ENCODE results near the gene NIN.
"Not testable (repeated sequence)": the region's sequence is repeated elsewhere in the genome, so short reads cannot be mapped to it uniquely, and the experiment has no call there.

NIN gene

DNA sequence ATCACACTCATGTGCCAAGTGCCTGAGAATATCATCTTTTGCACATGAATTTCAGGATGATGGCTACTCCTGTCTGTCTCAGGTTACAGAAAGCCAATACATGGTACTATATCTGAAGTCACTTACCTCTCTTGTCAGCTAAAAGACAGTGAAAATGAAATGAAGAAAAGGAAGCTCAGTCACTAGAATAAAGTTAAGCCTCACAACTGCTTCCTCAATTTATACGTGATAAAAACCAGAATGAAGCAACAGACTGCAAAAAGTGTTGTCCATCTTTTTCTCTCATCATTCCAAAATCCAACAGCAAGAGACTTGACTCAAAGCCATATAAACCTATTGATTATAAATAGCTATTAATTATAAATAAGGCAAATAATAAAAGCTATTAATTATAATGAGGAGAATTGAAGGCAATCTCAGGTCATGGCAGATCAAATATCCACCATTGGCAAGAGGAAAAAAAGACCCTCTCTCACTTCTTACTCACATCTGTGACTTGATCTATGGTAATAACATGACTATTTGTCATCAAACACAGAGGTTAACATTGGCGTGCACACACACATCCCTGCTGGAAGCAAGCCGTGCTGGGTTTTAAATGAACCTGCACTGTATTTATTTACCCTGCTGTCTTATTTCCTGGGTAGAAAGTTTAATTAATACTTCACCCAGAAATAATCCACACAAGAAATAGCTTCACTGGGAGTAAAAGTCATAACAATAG is 10.0 kb downstream of the NIN start:
- DNase-seq (ENCODE audit: low read depth in 3 of 3) = no peak

DNA sequence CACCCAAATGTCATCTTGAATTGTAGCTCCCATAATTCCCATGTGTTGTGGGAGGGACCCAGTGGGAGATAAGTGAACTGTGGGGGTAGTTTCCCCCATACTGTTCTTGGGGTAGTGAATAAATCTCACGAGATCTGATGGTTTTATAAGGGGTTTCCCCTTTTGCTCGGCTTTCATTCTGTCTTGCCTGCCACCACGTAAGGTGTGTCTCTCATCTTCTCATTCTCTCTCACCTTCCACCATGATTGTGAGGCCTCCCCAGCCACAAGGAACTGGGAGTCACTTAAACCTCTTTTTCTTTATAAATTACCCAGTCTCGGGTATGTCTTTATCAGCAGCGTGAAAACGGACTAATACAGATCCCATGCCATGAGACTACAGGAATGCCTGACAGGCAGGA is 11.7 kb downstream of the NIN start:
- not testable (repeated sequence) for DNase-seq (ENCODE audit: low read depth in 3 of 3)

DNA sequence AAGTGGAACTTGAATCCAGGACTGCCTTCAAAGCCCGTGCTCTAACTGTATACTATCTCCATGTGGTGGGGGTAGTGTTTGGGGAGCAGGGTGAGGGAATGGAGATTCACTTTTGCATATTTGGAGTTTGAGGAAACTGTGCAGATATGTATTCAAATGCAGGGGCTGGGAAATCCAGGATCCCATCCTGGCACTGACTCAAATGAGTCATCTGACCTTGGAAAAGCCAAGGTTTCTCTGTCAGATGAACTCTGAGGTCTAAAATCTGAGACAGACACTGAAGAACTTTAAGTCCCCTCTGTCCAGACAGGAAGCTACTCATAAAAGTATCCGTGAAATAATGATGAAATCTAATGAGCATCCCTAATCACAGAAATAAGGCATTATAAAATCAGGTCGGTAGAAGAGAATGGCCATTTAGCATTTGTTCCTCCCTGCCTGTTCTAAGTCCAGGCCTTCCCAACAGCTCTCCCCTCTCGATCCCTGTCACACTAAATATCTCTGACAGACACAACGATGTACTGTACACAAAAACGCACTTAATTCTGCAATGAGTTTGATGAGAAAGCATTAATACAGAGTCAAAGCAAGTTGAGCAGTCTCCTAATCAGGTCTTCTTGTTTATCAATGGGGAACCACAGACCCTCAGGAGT is 14.4 kb downstream of the NIN start:
- no peak for DNase-seq (ENCODE audit: low read depth in 3 of 3)

DNA sequence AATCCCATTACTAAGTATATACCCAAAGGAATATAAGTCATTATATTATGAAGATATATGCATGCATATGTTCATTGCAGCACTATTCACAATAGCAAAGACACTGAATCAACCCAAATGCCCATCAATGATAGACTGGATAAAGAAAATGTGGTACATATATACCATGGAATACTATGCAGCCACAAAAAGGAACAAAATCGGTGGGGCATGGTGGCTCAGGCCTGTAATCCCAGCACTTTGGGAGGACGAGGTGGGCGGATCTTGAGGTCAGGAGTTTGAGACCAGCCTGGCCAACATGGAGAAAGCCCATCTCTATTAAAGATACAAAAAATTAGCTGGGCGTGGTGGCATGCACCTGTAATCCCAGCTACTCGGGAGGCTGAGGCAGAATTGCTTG is 15.4 kb downstream of the NIN start:
- DNase-seq (ENCODE audit: low read depth in 3 of 3) = not testable (repeated sequence)

DNA sequence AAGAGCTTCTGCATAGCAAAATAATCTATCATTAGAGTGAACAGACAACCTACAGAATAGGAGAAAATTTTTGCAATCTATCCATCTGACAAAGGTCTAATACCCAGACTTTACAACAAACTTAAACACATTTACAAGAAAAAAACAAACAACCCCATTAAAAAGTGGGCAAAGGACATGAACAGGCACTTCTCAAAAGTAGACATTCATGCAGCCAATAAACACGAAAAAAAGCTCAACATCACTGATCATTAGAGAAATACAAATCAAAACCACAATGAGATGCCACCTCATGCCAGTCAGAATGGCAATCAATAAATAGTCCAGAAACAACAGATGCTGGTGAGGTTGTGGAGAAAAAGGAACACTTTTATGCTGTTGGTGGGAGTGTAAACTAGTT is 15.9 kb downstream of the NIN start:
- DNase-seq (ENCODE audit: low read depth in 3 of 3) = not testable (repeated sequence)

DNA sequence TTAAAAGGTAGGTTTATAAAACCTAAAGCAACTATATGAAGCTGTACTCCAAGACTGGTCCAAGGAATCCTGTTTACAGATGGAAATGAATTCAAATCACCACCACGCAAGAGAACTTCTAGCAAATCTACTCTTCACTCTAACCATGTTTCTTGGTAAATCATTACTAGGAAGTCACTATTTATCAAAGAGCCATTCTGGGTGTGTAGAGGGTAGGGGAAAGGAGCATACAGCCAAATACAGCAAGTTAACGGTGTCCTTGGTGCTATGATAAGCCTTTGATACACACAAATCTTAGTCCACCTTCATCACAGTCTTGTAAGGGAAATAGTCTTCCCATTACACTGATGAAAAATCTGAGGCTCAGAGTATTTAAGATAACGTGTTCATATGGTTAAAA is 16.8 kb downstream of the NIN start:
- DNase-seq (ENCODE audit: low read depth in 3 of 3) = no peak

DNA sequence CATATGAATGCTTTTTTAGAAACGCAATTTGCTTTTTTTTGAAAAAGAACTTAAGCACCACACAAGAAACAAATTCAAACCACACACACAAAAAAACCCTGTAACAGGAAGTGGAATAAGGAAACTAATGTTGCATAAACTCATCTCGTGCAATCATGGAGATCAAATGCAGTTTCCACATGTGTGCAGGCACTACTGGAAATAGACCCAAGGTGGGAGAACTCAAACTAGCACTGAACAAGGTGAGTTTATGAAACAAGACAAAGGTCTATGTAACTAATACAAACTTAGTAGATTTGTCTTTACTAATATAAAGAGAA is 17.5 kb downstream of the NIN start:
- DNase-seq (ENCODE audit: low read depth in 3 of 3) = no peak

DNA sequence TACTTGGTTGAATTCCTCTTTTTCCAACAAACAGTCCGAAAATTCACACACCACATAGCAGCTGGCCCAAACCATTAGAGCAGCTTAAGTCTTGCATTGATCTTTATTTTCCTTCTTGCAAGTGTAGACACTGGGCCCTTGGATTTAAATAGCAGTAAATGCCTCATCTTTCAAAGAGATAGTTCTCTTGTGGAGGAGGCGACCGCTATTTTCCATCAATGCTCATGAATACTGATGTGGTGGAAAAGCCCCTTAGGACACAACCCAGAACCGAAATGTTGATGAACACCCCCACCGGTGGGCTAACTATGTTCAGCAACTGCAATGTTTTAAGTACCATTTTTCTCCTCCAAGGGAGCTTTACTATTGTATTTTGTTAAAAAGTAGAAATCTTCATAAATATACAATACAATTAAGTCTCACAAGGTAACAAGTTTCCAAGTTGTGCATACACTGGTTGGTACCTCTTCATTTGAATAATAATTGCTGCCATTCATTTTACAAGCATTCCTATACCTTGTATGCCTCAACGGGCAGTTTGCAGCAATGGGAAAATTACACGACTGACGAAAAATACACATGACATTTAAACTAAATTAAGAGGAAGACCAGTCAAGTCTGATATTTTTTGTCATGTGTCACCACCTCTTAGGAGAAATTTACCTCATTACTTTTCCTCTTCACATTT is 18.0 kb downstream of the NIN start:
- no peak for DNase-seq (ENCODE audit: low read depth in 3 of 3)

DNA sequence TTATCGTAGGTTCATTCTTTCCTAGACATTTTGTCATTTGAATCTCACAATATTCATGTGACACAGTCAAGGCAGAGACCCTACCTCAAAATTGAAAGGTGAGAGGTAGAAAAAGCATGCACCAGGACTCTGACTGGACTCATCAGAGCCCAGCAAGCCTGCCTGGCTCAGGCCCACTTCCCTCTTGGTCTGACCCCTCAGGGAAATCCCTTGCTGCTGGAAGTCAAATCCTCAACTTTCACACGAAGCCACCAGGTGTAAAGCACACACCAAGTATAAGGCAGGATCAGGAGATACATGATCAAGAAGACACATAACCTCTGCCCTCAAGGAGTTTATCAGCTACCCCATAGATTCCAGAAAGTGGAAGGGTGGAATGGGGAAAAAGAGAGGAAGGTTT is 18.8 kb downstream of the NIN start:
- DNase-seq (ENCODE audit: low read depth in 3 of 3) = no peak

DNA sequence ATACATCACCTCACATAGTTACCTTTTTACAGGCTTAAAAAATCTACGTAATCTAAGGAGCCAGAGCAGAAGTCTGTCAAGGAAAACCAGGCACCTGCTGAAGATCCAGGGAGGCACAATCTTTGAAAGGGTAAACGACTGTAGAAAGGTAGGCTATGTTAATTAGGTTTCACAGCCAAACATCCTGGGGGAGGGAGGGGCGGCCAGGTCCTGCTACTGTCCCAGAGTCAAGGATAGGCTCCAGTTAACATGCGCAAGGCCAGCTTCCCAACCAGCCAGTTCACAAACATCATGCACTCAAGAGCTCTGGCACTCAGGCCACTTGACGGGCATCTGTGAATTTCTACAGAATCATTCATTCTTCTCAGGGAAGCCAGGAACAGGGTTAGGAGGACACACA is 22.9 kb downstream of the NIN start:
- no peak for DNase-seq (ENCODE audit: low read depth in 3 of 3)

DNA sequence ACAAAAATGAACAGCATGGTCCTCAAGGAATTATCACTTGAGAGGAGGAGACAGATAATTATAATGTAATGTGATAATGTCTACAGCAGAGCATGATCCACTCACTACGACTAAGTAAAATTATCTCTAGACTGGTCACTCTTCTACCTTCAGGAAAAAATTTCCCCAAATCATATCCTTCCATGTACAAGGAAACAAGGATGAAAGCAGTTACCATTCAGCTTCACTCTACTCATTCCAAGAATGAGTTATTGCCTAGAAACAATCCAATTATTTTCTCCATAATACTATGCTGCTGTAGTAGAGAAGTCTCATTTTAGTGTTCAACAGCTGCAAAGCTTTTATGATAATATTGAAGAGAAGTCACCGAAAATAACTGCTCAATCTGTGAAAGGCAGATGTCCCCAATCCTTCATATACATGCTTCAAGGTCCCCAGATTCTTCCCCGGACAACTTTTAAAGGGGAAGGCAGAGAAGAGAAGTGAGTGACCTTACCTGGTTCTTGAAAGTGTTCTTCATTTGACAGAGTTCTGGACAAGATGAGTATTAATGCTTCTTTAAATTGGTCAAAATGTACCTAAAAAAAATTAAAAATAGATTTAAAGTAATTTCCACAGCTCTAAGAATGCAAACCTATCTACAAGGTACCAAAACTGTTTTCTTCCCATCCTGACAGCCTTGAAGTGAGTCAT is 24.6 kb downstream of the NIN start:
- no peak for DNase-seq (ENCODE audit: low read depth in 3 of 3)

DNA sequence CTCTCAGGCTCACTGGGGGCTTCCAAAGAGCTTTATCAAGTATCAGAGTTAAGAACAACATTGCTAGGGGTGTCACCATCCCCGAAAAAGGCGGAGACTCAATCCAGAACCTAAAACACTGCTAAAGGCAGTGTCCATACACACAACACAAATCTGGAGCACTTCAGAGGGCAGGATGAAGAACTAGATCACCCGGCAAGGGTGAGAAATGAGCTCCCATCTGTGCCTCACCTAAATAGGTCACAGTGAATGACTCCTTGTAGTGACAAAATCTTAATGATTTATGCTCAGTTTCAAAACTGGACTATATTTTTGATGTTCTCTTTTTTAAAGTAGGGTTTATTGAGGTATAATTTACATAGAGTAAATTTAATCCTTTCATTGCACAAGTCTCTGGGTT is 25.6 kb downstream of the NIN start:
- DNase-seq (ENCODE audit: low read depth in 3 of 3) = no peak

DNA sequence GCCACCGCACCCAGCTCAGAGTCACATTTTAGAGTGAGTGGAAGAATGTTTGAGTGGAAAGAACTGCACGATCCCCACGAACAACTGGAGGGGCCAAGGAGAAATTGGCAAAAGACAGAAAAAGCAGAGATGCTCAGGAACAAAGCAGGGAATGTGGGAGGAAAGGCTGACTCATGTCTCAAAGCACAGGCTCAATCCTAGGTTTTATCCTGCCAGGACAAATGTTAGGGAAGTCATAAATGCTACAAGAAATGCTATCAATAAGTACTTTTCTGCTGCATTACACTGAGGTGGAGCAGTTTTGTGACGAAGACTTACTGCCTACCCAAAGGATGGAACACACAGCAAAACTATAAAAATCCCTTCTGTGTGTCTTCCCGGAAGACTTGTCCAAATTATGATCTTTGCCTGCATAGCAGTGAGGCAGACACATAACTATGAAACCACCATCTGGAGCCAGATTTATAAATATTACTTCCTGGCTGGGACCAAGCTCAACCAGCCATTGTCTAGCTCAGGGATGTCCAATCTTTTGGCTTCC is 26.7 kb downstream of the NIN start:
- no peak for DNase-seq (ENCODE audit: low read depth in 3 of 3)

DNA sequence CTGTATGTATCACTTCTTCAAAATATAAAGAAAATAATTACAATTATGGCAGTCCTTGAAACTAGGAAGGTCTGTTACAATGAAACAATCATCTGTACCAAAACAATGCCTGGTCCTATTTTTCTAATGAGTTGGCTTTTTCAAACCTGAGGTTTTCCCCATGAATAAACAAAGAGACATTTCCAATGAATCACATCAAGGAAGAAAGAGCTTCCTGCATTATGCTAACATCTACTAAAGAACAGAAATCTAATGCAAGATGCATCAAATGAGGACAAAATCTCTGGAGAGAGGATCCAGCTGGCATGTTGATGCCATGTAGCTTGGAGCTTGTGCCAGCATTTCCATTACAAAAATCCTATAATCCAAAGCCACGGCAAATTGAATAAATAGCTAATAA is 29.3 kb downstream of the NIN start:
- no peak for DNase-seq (ENCODE audit: low read depth in 3 of 3)

DNA sequence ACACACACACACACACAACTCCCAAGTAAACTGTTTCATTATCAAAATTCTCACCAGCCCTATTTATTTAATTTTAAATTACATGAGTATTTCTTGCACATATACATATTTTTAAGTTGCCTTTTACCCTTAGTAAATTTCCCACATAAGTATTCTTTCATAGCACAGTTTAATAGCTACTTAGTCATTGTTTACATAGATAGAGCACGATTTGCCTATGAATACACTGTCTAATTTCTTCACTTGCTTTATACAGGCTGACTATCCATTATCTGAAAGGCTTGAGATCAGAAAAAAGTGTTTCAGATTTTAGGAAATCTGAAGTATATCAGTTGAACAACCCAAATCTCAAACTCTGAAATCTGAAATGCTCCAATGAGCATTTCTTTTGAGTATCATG is 30.9 kb downstream of the NIN start:
- no peak for DNase-seq (ENCODE audit: low read depth in 3 of 3)

DNA sequence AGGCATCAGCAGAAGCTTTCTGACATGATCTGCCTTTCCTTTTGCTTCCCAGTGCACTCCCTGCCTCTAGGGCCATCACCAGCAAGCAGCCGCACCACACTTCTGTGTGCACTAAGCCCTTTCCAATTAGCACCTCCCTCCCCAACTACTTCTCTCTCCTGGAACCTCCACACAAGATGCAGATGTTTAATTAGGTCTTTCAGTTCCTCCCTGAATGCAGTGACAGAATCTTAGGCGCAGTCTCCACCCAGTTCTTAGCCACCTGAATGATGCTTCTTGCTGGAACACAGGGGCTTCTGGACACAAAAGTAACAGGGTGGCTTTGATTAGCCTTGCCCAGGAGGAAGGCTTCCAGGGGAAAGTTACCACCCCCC is 32.9 kb downstream of the NIN start:
- DNase-seq (ENCODE audit: low read depth in 3 of 3) = no peak

DNA sequence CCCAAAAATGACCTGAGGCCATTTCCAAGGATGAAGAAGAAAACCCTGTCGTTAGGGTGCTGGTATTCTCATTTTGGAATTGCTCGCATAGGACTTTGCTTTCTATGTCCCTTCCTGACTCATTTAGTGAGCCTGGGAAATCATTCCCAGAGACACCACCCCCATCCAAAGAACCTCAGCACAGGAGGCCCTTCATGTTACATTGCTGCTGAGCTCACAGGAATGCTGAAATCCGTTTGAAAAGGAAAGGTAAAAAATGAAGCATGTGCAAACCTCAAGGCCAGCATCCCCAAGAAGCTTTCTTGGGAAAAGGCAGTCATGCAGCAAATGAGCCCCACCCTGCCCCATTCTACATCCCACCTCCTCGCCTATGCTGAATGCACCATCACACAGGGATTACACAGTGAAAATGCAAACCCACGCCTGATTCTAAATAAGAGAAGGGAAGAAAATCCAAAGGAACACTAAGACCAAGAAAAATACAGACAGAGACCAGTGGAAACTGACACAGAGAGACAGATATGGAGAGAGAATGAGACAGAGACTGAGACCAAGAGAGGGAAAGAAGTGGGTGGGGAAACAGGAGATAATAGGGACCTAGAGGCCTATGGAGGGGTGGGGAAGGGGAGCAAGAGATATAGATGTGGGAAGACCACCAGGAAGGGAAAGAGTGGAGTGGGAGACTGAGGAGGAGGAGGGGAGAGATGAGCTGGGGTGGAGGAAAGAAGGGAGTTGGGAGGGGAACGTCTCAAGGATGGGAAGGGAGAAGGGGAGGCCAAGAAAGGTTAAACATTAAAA is 33.5 kb downstream of the NIN start:
- no peak for DNase-seq (ENCODE audit: low read depth in 3 of 3)

DNA sequence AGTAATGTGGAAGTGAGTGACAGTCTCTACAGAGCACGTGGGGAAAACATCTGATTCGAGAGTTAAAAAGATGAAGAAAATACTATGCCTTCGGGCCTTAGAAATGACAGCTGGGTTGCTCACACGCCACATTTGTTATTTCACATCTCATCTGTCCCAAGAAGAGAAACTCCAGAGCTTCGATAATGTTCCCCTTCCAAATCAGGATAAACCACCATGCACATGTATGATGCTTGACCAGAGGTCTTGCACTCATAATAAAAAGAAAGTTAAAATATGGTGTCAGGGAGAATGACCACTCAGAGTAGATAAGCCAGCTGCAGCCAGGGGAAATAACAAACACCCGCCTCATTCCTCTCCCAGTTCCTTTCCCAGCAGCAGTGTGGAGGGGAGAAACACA is 34.6 kb downstream of the NIN start:
- no peak for DNase-seq (ENCODE audit: low read depth in 3 of 3)

DNA sequence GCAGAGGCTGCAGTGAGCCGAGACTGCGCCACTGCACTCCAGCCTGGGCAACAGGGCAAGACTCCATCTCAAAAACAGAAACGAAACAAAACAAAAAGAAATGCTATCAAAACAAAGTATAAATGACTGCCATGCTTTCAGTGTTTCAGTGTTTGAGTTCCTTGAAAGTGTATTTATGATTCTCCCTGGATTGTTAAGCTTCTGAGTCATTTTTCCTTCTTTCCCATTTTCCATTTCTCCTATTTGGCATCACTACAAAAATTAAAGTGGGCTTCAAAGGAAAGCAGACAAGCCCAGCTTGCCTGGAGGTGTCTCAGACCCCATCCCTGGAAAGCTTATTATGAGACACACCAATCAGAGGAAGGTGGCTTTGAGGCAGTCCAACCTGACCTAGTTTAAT is 35.1 kb downstream of the NIN start:
- DNase-seq (ENCODE audit: low read depth in 3 of 3) = no peak

DNA sequence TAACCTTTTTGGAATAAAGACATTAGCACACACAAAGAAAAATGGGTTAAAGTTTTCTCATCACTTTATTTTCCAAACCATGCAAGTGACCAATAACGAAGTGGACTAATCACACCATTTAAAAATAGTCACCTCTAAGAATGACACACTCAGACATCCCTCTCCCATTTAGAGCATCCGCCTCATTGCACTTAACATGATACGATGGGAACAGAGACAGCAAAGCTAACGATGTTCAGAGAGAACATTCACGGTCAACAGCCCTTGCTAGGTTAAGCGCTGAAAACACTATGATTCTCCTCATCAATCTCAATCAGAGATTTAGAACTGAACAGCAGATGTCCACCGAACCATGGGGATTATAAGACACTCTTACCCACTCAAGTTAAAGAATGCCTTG is 35.8 kb downstream of the NIN start:
- DNase-seq (ENCODE audit: low read depth in 3 of 3) = no peak

DNA sequence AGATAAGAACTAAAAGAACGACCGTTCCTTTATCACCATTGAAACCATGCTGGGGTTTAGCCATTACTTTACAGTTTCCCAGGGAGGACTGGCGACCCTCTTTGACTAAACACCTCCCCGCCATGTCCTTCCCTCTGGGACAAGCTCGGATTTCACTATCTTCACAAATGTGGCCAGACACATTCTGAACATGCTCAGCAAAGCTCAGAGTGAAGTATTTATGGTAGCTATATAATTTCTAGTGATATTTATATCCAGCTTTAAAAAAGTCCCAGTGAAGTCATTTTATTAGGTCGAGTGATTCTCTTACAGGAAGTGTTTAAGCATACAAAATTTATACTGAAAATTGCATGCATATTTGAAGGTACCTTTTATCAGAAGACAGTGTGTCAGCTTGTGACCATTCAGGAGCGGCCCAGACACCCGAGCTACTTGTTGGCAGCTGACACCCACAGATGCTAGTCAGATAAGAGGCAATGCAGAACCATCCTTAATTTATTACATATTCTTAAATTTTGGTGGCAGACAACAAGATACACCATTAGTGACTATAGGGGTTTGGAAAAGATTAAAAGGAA is 36.8 kb downstream of the NIN start:
- DNase-seq (ENCODE audit: low read depth in 3 of 3) = no peak
